Nephron progenitor cell (in vitro differentiated cells): ENCODE data around the gene FAM83B.

Experiments used
- DNase-seq: peaks from one replicate; pipeline ENCODE4 v3.0.0; 2021
- H3K27ac Mint-ChIP-seq: 2 replicates; pipeline ENCODE4 v1.8.0; 2021; ENCODE audit warnings: mild to moderate bottlenecking, moderate library complexity, mixed read lengths
- H3K27me3 Mint-ChIP-seq: 2 replicates; pipeline ENCODE4 v1.8.0; 2021; ENCODE audit warnings: mild to moderate bottlenecking, low read depth, mixed read lengths; ENCODE audit not compliant: poor library complexity
- H3K36me3 Mint-ChIP-seq: 2 replicates; pipeline ENCODE4 v1.8.0; 2021; ENCODE audit warnings: low read depth, mixed read lengths
- H3K4me1 Mint-ChIP-seq: 2 replicates; pipeline ENCODE4 v1.8.0; 2021; ENCODE audit warnings: mixed read lengths
- H3K4me3 Mint-ChIP-seq: 2 replicates; pipeline ENCODE4 v1.8.0; 2021; ENCODE audit warnings: mild to moderate bottlenecking, moderate library complexity, mixed read lengths
- H3K9me3 Mint-ChIP-seq: 2 replicates; pipeline ENCODE4 v1.8.0; 2021; ENCODE audit warnings: mild to moderate bottlenecking, moderate library complexity, mixed read lengths
- CTCF ChIP-seq: fragments of 200-600 bp; sonication (generic); IDR thresholded peaks from 2 replicates; pipeline ENCODE4 v1.5.0; 2021; ENCODE audit warnings: antibody characterized with exemption

The FAM83B gene

GRCh38 chr6:54898767-54899166, 52.2 kb downstream of the FAM83B start:
- DNase-seq = no peak
- no peaks in the 10 kb centered on the region for H3K36me3 Mint-ChIP-seq
- no peak for TF ChIP-seq CTCF
- H3K4me3 Mint-ChIP-seq = no peak overlapping the region
- H3K4me1 Mint-ChIP-seq = peaks cover 8% of the 10 kb centered on the region
- peaks cover 3% of the 10 kb centered on the region for H3K27me3 Mint-ChIP-seq
- no peaks in the 10 kb centered on the region for H3K9me3 Mint-ChIP-seq
- no peak overlapping the region for H3K27ac Mint-ChIP-seq

DNA sequence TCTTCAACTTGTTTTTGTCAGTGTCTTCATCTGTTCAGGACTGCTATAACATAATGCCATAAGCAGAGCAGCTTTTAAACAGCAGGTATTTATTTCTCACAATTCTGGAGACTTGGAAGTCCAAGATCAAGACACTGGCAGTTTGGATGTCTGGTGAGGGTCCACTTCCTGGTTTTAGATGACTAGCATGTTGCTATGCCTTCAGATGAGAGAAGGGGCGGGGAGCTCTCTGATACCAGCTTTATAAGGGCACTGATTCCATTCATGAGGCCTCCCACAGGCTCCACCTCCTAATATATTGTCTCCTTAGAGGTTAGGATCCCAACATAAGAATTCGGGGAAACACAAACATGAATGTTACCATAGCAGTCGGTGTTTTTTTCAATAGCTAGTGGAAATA, 52.9 kb downstream of the FAM83B start:
- Mint-ChIP-seq H3K27me3 (peaks cover 3% of the 10 kb centered on the region), H3K4me1 (peaks cover 8% of the 10 kb centered on the region), H3K27ac (no peak overlapping the region), H3K9me3 (no peaks in the 10 kb centered on the region), H3K4me3 (no peak overlapping the region), H3K36me3 (no peaks in the 10 kb centered on the region)
- TF ChIP-seq CTCF = no peak
- DNase-seq = no peak

DNA sequence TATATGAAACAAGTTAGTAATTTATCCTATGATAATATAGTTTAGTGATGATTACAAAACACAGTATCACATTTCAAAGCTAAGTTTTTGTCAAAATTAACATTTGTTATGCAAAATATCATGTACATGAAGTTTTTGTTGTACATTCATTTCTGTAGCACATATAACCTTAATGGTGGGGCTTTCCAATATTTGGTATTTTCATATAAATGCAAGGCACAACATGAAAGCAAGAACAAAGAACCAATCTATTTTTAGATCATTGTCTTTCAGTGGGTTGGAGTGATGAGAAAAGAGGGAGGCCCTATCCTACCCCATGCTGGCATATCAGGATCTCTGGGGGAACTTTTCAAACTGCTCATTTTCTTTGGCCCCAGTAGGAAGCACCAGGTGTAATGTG, 53.4 kb downstream of the FAM83B start:
- no peak overlapping the region for H3K4me3 Mint-ChIP-seq
- no peak for TF ChIP-seq CTCF
- no peaks in the 10 kb centered on the region for H3K36me3 Mint-ChIP-seq
- peaks cover 3% of the 10 kb centered on the region for H3K27me3 Mint-ChIP-seq
- peaks cover 8% of the 10 kb centered on the region for H3K4me1 Mint-ChIP-seq
- no peak overlapping the region for H3K27ac Mint-ChIP-seq
- no peak for DNase-seq
- H3K9me3 Mint-ChIP-seq = no peaks in the 10 kb centered on the region

DNA sequence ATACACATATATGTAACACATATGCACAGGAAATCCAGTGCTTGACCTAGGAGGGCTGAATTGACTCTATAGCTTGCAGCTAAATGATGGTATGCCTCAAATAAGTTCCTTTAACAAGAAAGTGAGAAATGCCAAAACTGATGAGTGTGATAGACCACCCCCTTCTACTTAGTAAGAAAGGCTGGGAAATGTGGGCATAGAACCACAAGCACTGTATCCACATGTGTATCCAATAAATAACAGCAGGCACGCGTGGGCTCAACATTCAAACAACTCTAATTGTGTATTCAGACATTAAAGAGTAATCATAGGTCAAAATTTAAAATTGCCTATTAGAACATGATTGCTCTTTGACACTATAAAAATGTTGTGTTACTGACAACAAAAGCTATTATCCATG, 54.1 kb downstream of the FAM83B start:
- H3K27ac Mint-ChIP-seq = no peak overlapping the region
- peaks cover 3% of the 10 kb centered on the region for H3K27me3 Mint-ChIP-seq
- no peaks in the 10 kb centered on the region for H3K36me3 Mint-ChIP-seq
- TF ChIP-seq CTCF = no peak
- DNase-seq = no peak
- no peaks in the 10 kb centered on the region for H3K9me3 Mint-ChIP-seq
- peaks cover 8% of the 10 kb centered on the region for H3K4me1 Mint-ChIP-seq
- H3K4me3 Mint-ChIP-seq = no peak overlapping the region

- Mint-ChIP-seq H3K27me3 (no peaks in the 10 kb centered on the region), H3K9me3 (no peaks in the 10 kb centered on the region)
Measured at GRCh38 chr6:54903884-54904283, 57.3 kb downstream of the FAM83B start.

More at GRCh38 chr6:54903884-54904283, 57.3 kb downstream of the FAM83B start:
- no peak for TF ChIP-seq CTCF
- H3K36me3 Mint-ChIP-seq = no peaks in the 10 kb centered on the region
- peaks cover 8% of the 10 kb centered on the region for H3K4me1 Mint-ChIP-seq
- DNase-seq = no peak
- H3K27ac Mint-ChIP-seq = no peak overlapping the region
- H3K4me3 Mint-ChIP-seq = no peak overlapping the region
